HG03025 (cell line): ENCODE measurements around the gene CDH26.
"Not testable (repeated sequence)": the region's sequence is repeated elsewhere in the genome, so short reads cannot be mapped to it uniquely, and the experiment has no call there.

Experiments used
- ATAC-seq: cut with Tn5 transposase; IDR thresholded peaks from one replicate; pipeline ENCODE4 v1.9.1; 2021; ENCODE audit warnings: mild to moderate bottlenecking, moderate library complexity; ENCODE audit not compliant: unreplicated experiment, low FRiP score

CDH26 gene

GRCh38 chr20:59940129-59940955 lies 17.9 kb upstream of the CDH26 start, which contains the start of the genes FAM217B and PPP1R3D:
Gene FAM217B, plus strand, starts transcription at chr20:59940389. Its CDS starts 3,555 bp downstream, at chr20:59943944.
Gene PPP1R3D, minus strand, starts transcription at chr20:59940305. Its CDS starts 374 bp downstream, at chr20:59939931.
- peak; percentile 96 for ATAC-seq

- ATAC-seq = no peak
These were observed 17.3 kb upstream of the CDH26 start for GRCh38 chr20:59940956-59941294.

GRCh38 chr20:59942245-59942644 lies 16.0 kb upstream of the CDH26 start:
- no peak for ATAC-seq

- no peak for ATAC-seq
These were observed 13.5 kb upstream of the CDH26 start for GRCh38 chr20:59944726-59945125.

GRCh38 chr20:59945175-59945574 lies 13.0 kb upstream of the CDH26 start:
- ATAC-seq = no peak

GRCh38 chr20:59945731-59946130 lies 12.5 kb upstream of the CDH26 start:
- no peak for ATAC-seq

GRCh38 chr20:59947376-59947775 lies 10.8 kb upstream of the CDH26 start:
- ATAC-seq = no peak

GRCh38 chr20:59948212-59948611 lies 10.0 kb upstream of the CDH26 start:
- no peak for ATAC-seq

GRCh38 chr20:59948828-59949720 lies 9.1 kb upstream of the CDH26 start:
- ATAC-seq = no peak

GRCh38 chr20:59949911-59950310 lies 8.3 kb upstream of the CDH26 start:
- ATAC-seq = no peak

- ATAC-seq = no peak
These were observed 3.5 kb upstream of the CDH26 start for GRCh38 chr20:59954718-59955117.

- no peak for ATAC-seq
These were observed 3.0 kb upstream of the CDH26 start for GRCh38 chr20:59955131-59955796.

- not testable (repeated sequence) for ATAC-seq
These were observed 655 bp upstream of the CDH26 start for GRCh38 chr20:59957568-59957967.

GRCh38 chr20:59958626-59959025 lies 403 bp downstream of the CDH26 start:
- ATAC-seq = no peak

- ATAC-seq = no peak
These were observed 3.2 kb downstream of the CDH26 start for GRCh38 chr20:59961423-59961822.

GRCh38 chr20:59962155-59962554 lies 3.9 kb downstream of the CDH26 start:
- no peak for ATAC-seq

GRCh38 chr20:59966428-59966827 lies 8.2 kb downstream of the CDH26 start:
- no peak for ATAC-seq

GRCh38 chr20:59971428-59971827 lies 13.2 kb downstream of the CDH26 start:
- no peak for ATAC-seq

GRCh38 chr20:59972037-59972801 lies 14.0 kb downstream of the CDH26 start:
- ATAC-seq = no peak

GRCh38 chr20:59976156-59976782 lies 18.0 kb downstream of the CDH26 start:
- ATAC-seq = no peak
